ENCODE results near the gene GDF7. TPM values are rescaled to one million over a fixed set of nuclear protein-coding genes. Genes with fewer than 3 reads are reported as not detected.

GDF7 gene
- 0.02 TPM for polyA plus RNA-seq (2013, experiment 1 of 2; ENCODE audit: insufficient read length)
- 0.05 TPM for polyA plus RNA-seq (2013, experiment 2 of 2; ENCODE audit: insufficient read length)

DNA sequence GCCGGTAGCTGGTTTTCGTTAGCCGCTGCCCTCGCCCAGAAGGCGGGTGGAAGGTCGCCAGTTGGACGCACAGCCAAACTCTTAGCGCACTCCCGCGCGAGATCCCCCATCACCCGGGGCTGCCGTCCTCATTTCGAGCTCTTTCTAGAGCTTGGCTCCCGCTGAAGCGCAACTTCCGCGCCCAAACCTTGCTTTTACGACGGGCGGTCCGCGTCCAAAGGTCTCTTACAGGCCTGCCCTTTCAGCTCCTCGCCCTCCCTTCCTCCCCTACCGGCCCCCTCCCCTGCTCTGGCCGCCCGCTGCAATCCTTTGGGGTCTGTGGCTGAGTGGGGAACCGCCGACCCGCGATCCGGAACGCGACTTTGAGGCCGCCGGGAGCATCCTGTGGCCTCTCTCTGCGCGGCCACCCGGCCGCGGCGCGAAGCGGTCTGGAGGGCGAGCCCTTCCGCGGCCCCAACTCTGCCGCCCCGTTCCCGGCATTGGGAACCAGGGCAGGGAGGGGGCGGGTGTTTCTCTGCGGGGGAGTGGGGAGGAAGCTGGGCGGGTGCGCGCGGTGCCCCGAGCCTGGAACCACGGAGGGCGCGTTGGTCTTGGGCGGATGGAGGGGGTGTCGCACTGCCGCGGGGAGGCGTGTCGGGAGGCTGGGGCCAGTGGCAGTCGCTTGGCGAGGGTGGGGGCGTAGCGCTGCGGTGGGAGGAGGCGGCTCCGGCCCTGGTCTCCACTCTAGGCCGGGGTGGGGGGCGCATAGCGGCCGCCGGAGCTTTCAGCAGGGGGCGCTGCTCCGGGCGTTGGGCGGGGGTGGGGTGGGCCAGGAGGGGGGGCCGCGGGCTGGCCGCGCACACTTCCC is at the start of gene GDF7:
TSS of gene GDF7 (plus strand) at position 841 of the 847 bp plus-strand sequence. CDS start 96 bp downstream, outside the sequence.
- DNase-seq = no peak

DNA sequence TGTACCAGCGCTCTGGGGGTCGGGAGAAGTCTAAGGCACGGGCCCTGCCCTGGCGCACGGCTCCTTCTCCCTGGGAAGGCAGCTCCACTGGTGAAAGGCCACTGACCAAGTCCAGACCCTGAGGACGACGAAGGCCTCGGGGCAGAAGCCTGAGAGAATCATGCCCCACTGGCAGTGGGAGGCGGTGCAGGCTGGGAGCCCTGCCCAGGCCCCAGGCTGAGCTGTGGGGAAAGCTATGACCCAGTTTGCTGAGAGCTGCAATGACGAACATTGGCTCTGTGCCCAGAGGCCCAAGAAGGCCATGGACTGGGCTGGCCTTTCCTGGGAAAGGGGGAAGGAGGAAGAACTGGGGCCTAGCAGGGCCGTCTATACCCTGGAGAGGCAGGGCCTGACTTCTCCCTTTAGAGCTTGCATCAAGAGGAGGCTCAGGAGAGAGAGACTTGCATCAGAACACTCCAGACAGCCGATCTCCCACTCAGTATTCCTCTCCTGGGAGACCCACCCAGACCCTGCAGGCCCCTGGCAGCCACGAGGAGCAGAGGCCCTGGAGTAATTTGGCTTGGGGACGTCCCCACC is 49.0 kb upstream of the GDF7 start:
- peak; percentile 98 for DNase-seq

DNA sequence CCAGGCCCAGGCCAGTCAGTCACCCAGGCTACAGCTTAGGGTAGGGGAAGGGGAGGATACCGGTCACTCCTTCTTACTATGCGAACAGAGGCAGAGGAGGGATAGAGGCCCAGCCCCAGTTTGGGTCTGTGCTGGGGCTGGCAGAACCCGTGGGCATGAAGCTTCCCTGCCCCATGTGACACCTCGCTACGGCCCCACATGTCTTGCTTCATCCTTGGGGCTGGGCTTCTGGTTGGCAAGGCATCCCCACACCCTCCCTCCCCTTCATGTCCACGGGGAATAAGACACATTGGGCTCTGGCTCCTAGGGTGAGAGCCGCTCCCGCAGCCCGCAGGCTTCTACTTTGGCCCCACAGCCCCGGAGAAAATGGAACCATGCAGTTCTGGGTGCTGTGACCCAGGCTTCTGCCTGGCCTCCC is 48.5 kb upstream of the GDF7 start:
- no peak for DNase-seq

DNA sequence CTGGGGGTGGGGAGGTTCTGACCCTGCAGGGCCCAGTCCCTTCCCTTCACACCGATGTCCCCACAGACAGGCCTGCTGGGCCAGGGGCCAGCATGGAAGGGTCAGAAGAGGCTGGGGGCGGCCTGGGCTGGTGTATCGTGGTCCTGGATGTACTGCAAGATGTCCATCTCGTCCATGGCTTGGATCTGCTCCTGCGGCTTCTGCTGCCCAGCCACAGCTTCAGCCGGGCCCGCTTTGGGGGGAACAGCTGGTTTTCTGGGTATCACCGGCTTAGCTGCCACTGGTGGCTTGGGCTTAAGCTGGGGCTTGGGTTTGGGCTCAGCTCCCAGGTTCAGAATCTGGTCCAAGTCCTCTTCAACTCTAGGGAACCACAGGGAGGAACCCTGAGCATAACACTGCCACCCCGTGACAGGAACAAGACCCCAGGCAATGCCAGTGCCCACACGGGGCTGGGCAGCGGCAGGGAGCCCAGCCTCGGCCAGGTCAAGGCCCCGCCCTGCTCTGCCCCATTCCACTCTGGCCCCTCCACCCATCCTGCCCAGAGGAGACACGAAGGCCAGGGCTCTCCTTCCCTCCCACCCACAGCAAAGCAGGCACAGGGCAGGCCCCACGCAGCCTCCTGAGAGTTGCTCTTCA is 47.9 kb upstream of the GDF7 start:
- no peak for DNase-seq

DNA sequence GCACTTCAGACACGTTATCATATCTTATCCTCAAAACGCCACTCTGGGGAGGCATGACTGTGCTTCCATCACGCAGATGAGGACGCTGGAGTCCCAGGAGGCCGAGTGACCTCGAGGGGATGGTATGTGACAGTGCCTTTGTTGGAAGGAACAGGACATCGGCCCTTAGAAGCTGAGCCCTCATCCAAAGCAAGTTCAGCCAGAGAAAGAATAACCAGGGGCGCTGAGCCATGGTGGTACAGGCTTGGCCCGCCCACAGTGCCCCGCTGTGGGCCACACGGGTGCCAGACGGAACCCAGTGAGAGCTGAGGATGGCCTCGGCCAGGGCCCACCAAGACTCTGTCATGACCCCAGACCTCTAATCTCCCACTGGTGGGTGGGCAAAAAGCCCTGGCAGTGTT is 47.3 kb upstream of the GDF7 start:
- DNase-seq = peak; percentile 88

DNA sequence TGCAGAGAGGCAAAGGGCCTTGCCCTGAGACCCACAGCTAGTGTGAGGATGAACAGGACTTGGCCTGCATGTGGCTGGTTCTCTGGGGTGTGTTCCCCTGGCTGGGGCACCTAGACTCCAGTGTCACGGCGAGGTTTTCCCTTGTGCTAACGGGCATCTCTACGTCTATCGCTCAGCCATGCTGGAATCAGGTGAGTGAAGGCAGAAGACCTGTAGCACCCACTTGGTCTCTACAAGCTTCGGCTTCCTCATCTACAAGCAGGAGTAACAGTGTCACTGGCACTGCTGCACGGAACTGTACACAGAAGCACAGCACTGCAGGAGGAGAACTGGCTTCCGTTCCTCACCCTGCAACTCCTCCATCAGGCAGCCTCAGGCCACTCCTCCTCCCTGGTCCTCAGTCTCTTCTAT is 46.7 kb upstream of the GDF7 start:
- DNase-seq = no peak

DNA sequence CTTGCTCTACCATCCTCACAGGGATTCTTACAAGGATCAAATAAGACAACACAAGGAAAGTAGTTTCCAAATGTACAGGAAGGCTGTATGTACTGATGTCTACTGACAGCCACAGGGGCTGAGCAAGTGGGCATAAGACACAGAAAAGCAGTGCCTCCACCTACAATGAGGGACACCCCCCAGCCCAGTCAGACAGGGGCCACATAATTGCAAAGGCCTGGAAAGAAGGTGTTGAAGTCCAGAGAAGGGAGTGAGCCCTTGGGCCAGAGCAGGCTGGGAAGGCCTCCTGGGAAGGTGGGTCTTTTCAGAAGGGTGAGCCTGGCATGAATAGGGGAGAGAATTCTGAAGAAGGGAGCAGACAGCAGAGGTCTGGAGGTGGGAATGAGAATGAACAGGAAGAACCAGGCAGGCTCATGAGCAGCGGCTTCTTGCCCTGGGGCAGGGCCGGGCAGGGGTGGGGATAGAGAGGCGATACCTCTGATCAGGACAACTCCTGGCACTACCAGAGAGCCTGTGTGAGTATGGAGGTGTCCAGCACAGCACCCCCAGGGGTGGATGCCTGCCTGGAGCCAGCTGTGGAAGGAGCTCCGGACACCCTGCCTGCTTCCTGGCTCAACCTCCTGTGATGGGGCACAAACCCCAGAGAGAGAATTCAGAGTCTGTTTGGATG is 46.1 kb upstream of the GDF7 start:
- no peak for DNase-seq

DNA sequence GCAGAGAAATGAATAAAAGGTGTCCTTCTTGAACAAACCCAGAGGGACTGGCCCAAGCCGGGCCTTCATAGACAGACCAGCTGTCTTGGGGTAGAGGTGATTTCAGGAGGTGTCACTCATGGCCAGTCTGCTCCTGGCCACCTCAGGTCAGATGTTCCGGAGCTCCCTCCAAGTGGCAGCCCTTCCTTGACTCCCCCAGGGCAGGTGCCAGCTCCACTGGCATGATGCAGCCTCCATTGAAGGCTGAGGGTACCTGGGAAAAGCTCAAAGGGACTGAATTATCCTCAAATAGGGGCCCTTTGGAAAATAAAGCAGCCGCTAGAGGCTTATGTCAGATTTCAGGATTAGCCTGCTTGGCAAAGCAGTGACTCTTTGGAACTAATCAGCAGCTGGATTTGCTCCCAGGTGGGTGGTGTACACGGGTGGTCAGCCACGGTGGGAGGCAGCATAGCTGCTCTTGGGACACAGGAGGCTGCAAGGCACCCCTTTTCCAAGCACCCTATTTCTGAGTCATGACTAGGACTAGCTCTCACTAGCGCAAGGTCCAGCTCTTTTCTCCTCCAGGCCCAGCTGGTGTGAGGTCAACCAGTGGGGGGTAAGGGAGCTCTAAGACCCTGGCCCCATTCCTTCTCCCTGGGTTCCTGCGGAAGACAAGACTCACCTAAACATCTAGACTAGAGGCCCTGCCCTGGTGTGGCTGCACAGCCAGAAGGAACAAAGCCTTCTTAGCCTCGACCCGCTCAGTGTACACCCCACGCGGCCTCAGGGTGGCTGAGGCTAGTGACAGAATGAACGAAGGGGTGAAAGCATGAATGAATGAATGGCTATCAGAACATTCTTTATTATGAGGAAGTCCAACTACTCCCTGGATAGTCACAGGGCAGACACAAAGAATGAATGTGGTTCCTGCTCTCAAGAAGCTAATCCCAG is 45.3 kb upstream of the GDF7 start:
- no peak for DNase-seq

DNA sequence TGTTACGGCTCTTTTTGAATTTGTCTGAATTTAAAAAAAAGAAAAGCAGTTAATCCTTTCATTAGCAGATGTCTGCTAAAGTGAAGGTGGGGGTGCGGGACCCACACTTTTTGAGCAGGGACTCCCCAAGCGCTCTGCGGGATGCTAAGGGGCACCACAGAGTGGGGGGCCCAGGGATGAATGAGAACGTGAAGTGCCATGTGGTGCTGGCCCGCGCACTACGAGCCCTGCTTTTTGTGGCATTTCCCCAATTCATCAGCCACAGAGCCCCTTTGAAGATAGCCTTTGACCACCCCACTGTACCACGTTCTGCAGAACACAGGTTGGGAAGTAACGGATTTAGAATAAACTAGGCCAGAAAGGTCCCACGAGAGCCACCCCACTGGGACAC is 44.7 kb upstream of the GDF7 start:
- no peak for DNase-seq

DNA sequence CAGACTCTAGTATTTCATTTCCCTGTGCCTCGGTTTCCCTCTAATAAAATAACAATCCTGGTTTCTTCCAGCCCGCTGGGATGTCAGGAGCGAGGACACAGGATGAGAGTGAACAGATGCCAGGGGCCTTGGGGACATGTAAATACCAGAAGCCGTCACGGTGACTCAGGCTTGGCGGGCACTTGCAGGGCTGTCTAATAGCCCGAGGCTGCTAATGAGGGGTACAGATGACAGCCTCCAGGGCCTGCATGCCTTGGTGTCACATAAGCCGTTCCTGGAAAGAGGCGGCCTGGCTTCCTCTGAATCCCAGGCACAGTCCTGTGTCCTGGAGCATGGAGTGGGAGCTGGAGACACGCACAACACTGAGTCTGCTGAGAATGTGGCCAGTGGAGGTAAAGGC is 44.2 kb upstream of the GDF7 start:
- DNase-seq = peak; percentile 34

DNA sequence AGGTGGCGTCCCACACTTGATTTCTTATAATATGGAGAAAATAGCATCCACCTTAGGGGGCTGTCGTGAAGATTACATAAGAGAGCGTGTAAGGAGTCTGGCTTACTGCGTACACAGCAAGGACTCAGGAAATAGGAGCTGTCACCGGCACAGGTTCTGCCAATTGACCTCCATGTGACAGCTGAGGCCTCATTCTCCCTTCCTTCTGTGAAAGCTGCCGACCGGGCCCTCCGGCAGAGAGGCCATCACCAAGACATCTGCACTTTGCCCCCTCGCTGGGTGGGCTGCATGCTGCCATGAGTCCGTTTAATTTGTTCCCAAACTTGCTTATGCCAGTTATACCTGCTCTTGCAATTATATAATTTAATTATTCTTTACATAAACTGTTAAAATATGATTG is 43.7 kb upstream of the GDF7 start:
- no peak for DNase-seq

DNA sequence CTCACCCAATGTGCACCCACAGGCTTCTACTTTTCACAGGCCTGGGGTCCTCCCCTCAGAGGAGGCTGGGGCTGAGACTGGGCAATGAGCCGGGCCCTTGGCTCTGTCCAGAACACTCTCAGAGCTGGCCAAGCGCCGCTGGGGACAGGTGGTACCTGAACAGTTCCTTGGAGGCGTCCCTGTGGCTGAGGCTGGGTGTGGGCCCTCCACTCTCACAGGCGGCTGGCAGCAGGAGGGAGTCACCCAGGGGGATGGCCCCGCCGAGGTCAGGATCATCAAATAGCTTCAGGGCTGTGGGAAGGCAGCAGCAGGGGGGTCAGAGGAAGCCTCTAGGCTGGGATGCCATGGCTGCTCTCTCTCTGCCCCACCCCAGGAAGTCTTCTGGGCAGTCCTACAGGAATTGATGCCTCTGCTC is 43.2 kb upstream of the GDF7 start:
- no peak for DNase-seq

DNA sequence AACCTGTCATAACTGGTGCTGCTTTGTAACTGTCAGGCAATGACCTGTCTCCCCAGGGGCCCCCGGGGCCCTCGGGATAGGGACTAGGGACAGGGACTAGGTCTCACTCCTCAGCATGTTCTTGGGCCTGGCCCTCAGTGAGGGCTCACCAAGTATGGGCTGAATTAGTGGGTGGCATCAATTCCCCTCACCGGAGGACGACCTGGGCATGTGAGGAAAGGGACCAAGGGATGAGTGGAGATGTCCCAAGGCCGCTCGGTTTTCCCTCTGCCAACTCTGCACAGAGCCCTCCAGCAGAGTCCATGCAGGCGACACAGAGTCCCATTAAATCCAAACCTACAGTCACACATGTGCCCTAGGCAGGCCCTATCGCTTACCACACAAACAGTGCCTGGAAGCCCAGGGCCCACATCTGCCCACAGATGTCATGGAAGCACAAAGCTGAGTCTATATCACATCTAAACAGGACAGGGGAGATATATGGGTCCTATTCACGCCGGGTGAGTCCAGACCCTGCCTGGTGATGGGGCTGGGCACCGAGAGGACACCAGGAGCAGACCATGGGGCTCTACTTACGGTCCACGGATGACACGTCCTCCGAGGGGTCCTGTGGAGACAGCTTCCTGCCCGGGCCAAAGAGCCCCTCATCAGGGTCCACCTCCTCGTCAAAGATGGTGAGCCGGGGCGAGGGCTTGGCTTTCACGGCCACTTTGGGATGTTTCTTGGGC is 42.6 kb upstream of the GDF7 start:
- no peak for DNase-seq

DNA sequence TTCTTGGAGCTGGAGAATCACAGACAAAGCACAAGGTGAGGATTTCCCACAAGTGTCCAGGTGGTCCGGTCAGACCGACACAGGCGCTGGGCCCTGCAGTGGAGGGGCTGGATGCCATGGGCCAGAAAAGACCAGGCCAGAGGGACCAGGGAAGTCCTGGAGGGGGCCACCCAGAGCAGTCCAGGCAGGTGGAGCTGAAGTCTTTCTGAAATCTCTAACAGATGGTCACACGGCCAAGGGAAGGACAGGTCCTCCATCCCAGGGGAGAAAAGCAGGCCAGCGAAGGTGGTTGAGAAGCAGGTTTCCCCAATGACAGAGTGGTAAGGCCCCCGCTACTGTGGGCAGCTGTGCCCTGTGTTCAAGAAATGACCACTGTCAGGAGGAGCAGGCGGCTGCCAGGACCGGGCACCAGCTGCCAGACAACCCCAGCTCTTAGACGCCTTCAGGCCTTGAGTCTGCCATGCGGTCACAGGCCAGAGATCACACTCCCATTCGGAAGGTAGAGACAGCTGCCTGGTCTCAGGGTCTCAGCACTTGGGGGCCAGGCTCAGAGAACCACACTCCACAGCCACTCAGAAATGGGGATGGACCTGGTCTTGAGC is 42.0 kb upstream of the GDF7 start:
- no peak for DNase-seq

DNA sequence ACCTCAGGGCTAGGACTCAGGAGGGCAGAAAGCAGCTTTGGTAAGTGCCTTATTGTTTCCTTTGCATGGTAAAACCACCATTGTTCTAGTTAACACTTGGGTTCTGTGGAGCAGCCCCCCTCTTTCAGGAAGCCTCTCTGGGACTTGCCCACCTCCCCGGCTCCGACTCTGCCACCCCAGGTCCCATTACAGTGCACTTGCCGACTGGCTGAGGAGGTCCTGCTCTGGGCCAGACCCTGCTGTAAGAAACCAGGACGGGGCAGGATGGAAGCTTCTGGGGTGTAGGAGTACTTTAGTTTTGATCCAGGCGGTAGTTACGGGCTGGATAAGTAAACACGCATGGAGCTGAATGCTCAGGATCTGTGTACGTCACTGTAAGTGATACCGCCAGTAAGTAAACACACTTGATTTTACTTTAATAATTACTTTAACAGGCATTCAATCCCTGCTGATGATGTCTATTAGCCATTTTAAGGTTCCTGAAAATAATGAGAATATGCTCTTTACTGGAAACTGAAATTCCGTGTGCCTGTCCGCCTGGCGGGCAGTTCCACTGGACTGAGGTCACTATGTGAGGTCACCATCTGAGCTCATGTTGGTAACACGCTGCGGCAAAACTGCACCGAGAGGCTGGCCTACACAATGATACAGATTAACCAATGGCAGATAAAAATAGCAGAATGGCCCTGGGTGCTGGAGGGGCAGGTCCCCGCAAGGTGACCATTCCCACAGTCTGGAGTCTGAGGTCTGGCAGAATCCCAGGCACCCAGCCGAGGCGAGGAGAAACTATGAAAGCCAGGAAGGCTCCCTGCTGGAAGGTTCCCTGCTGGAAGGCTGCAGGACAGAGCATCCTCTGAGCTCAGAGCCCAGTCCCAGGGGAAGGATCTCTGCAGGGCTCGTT is 41.2 kb upstream of the GDF7 start:
- no peak for DNase-seq

DNA sequence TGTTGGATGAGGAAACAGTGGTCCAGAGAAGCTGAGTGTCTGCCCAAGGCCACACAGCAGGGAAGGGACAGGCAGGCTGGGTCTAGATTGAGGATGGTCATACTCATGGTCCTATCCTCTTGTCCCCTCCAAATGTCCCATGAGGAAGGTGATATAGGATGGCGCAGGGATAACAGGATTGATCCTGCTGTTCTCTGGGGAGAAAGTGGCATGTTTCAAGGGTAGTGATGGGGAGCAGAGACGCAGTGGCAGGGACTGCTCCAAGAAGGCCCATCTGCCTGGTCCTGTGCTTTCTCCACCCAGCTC is 40.6 kb upstream of the GDF7 start:
- no peak for DNase-seq

DNA sequence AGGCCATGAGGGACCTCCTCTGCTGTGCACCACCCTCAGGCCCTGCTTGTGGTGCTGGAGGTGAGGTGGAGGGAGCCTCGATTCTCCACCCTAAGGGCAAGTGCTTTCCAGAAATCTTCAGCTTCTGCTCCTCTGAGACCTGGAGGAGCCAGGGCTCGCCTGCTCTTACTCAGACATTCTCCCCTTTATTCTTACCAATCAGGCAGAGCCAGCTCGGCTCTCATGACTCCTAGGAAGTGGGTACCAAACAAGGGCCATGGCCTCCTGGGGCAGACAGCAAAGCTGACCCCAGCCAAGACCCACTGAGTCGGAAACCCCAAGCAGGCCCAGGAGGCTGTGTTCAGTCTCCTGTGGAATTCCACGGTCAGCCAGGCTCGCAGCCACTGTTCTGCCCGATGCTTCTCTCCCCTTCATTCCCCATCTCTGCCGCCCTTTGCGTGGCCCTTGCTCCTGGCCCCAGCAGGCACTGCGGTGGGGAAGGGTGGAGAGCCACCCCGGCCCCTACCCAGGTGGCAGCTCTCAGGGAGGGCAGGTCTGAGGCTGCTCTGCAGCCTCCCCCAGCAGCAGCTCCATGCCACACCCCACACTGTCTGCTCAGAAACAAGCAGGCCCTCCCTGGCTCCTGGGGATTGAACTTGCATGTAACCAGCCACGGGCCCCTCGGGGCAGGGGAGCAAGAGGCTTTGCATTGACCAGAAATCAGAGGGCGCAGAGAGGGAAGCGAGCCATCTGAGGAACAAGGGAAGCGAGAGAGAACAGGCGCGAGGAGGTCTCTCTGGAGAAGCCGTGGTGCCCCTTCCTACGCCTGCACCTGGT is 40.0 kb upstream of the GDF7 start:
- no peak for DNase-seq

DNA sequence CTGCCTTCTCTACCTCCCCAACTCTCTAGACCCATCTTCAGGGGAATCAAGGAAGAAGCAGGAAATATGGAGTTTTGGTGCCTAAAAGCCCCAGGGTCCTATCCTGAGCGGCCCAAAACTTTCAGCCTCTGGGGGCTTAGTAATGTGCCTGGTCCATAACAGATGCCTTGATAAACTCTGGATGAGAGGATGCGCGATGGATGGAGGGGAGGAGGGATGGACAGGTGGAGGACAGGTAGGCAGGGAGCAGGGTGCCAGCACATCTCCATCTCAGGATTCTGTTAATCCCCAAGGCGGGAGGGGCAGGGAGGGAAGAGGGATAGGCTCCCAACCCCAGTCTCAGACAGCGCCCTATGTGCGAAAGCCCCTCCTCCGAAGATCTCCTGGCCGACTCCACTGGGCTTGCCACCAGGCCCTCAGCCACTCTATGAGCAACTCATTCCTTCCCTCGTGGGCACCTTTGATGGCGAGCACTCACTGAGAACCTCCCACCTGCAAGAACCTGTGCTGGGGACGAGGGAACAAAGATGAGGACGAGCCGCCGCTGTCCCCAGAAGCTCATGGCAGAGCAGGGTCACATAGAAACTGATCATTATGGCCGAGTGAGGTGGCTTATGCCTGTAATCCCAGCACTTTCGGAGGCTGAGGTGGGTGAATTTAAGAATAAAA is 39.1 kb upstream of the GDF7 start:
- no peak for DNase-seq

Data from fibroblast of skin of back (primary cell).